ENCODE data around the gene PMF1.

The PMF1 gene

GRCh38 chr1:156241311-156241811 is 28.6 kb downstream of the PMF1 start:
- DNase-seq, result no peak

GRCh38 chr1:156241926-156242325 is 29.1 kb downstream of the PMF1 start, which contains the start of gene BGLAP:
TSS of gene BGLAP (plus strand) at chr1:156242184. CDS start at chr1:156242232, 48 bp downstream.
- no peak for DNase-seq

DNA sequence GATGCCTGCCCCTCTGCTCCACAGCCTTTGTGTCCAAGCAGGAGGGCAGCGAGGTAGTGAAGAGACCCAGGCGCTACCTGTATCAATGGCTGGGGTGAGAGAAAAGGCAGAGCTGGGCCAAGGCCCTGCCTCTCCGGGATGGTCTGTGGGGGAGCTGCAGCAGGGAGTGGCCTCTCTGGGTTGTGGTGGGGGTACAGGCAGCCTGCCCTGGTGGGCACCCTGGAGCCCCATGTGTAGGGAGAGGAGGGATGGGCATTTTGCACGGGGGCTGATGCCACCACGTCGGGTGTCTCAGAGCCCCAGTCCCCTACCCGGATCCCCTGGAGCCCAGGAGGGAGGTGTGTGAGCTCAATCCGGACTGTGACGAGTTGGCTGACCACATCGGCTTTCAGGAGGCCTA is 29.9 kb downstream of the PMF1 start:
- DNase-seq, result no peak

DNA sequence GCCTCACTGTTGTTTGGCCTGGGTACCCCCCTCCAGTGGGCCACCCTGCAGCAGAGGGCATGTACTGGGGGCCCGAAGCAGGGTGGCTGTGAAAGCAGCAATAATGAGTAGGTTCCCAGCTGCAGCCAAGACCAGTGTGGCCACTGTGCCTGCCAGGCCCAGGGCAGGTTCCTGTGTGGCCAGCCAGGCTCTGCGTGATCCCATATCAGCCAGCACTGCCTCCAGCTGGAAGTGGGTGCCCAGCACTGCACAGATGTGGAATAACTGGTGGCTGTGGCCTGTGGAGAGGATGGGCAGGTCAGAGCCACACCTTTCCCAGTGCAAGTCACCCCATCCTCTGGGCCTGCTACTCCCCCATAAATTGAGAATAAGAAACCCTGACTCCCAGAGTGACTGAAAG is 31.3 kb downstream of the PMF1 start:
- no peak for DNase-seq

DNA sequence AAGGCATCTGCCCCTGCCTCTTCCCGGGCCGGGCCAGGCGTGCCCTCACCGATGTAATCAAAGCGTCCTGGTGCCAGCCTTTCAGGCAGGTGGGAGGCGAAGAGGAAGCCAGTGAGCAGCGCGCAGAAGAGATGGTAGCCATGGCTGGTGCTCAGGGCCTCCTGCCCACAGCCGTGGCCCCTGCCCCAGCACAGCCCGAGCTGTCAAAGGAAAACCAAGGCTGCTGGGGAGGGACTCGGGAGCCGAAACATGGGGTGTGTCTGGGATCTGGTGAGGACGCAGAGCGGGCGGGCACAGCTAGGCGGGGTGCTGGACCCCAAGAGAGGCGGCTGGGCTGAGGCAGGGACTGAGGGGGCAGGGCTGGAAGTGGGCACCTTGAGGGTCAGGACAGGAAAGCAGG is 31.9 kb downstream of the PMF1 start:
- no peak for DNase-seq

- DNase-seq, result no peak
Observed at GRCh38 chr1:156245451-156246232, 32.8 kb downstream of the PMF1 start.

DNA sequence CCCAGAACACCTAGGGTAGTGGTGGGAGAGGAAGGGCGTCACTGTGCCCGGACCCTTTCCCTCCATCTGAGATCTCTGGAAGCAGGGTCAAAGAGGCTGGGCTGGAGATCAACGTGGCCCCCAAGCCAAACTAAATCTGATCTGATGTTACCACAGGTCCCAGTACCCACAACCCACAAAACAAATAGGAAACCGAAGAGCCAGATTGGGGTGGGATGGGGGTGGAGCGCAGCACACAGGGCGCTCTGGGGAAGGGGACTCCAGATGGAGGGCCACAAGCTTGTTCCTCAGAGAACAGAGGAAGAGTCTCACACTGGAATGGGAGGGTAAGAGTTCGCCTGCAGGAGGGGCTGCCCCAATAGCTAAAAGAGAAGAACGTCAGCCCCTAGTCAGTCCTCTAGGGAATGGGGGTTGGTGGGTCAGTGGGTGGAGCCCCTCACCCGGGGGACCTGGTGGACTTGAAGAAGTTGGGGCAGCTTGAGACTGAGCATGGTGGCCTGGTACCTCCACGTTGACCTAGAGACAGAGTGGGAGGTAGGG is 33.5 kb downstream of the PMF1 start:
- no peak for DNase-seq

GRCh38 chr1:156246781-156247459 is 34.1 kb downstream of the PMF1 start:
- DNase-seq, result no peak

DNA sequence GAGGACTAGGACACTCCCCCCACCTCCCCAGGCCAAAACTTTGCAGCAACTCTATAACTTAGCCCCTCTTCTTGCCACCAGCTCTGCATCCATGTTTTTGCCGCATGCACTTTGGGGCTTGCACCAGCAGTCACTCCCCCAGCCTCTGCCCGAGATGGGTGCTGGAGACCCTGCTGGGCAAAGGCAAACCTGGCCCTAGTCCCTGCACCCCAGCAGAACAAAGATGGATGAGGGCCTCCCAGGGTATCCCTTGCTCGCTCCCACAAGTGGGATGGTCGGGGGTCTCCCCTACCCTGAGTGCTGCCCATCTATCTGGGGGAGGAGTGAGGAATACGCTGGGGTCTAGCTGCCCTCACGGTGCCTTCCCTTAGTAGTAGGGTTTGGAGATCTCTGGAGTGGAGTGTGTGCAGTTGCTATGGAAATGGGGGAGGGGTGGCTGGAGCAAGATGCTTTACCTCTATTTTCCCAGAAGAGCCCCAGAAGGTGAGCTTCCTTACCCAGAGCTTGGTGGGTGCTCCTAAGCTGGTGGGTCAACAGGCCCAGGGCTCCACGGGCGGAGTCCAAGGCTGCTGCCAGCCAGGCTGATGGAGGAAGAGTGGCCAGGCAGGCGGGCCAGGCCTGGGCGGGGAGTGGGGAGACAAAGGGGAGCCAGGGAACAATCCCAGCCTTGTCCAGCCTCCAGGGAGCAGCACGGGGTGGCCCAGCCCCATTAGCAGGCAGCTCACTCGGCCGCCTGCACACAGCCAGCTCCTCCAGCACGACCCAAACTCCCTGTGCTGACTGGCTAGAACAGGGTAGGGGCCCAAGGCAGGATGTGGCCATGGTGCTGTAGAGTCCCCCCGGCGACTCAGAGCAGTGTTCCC is 34.9 kb downstream of the PMF1 start, which contains the start of gene PAQR6:
TSS of gene PAQR6 (minus strand) at position 597 of the 863 bp plus-strand sequence. CDS start 1,325 bp downstream, outside the sequence.
- no peak for DNase-seq

GRCh38 chr1:156248323-156248683 is 35.5 kb downstream of the PMF1 start:
- no peak for DNase-seq

DNA sequence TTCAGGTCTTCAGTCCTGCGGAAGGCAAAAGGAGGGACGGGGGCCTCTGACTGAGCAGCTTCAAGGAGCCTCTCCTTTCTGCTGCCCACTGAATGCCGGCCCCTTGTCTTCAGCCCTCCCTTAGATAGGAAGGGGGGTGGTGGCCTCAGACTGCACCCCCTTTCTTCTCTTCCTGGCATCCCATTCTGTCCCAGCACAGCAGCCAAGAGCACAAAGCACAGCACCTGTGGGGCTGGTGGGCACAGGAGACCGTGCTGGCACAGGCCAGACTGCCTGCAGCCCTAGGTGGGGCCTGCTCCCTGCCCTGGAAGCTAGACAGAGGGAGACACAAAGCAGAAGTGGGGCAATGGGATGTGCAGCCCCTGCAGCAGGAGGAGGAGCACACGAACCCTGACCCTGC is 36.8 kb downstream of the PMF1 start:
- DNase-seq, result no peak

DNA sequence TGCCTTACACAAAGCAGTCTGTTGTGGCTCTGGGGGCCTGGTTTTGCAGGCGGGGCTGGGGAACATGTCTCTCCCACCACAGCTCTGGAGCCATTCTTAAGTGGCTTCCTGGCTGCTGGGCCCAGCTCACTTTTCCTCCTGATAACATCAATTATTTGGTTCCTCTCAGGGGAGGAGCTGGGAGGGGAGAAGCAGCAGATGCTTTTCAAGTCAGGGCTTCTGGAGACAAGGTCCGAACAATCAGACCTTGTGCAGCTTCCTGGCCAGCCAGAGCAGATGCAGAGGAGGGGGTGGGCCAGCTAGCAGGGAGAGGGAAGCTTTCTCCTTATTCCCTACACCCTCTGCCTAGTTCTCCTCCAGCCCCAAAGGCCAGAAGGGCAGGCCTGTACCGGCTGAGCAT is 38.7 kb downstream of the PMF1 start:
- DNase-seq, result no peak

DNA sequence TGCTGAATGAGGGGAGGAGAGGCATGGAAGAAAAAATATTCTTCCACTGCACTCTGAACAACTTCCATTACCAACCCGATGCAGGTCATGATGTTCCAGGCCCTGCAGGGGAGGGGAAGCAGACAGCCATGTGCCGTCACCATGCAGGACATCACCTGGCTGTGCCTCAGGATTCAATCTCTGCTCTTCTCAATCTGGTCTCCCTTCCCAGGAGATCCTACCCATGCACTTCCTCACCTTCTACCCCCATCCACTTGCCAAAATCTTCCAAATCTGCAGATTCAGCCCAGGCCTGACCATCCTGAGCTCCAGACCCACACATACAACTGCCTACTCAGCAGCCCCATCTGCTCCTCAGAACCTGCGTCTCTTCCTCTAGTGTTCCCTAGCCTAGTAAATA is 40.8 kb downstream of the PMF1 start:
- no peak for DNase-seq

DNA sequence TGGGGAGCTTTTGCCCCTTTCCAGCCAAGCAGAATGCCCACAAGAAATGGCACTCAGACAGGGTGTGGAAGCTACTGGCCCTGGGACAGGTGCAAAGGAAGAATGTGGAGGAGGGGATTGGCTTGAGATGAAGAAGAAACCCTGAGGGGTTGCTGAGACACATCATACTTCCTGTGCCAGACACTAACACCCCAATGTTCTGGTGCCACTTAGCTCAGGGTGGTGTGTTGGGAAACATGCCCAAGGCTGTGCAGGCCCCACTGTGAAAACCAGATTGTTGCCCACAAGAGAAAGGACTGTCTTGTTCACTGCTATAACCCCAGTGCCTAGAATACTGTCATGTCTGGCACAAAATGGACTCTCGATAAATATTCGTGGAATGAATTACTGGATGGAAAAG is 44.9 kb downstream of the PMF1 start:
- DNase-seq, result no peak

GRCh38 chr1:156258859-156259258 is 46.1 kb downstream of the PMF1 start:
- DNase-seq, result no peak

GRCh38 chr1:156259805-156260204 is 47.0 kb downstream of the PMF1 start:
- no peak for DNase-seq

DNA sequence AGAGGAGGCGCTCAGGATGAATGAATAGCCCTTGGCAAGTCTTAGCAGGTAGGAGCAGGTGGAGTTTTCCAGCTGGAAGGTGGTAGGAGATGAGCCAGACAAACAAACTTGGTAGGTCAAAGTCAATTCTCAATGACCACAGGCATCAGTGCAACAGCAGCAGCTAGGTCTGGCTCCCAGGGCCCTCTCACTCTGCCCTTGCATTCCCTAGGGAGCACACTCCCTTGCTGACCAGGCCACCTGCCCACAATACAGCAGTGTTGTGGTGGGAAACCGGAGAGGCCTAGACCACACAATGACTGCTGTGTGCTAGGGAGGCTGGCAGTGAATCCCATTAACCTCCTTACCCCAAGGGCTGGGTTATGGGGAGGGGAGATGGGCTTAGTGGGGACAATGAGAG is 48.1 kb downstream of the PMF1 start:
- DNase-seq, result no peak

DNA sequence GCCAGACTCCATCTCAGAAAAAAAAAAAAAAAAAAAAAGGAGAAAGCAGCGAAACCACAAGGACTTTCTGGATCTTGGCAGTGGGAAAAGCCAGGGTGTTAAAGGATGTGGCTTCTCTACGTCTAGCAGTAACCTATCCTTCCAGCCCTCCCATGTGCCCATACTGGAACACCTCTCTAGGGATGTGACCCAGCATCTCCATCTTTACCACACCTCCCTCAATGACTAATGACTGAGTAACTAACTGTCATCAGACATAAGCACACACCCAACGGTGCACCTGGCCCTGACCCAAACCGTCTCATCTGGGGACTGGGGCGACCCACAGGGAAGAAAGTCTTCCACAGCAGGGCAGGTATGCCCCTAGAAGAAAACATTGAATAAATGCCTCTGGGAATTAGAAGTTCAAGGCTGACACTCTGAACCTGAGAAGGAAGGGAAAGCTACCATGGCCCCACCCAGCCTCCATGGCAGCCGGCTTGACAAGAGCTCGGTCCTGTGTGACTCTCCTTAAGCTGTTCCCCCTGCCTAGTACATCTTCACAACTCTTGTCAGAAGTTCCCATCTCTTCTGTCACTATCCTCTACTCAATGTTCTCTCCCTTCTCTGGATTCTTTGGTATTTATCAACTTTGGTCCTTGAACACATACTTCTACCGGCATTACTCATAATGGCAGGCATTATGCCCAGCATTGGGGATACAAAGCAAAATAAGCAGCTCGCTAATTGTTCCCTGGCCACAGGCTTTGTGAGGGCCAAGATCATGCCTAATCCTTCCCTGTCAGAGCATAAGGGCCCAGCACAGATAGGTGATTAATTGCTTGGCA is 49.9 kb downstream of the PMF1 start:
- DNase-seq, result no peak

DNA sequence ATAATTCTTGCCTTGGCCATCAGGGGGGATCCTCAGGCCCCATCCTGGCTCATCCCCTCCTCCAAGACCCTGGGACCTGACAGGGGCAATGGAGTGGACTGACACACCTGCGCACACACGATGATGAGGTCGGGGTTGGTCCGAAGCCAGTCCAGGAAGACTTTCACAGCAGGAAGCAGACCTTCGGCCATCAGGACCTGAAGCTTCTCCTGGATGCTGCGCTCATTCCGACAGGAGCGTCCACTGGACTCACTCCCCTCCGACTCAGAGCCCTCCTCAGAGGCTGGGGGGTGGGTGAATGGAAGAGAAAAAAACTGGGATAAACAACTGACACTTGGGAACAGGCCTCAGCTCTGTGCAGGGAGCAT is 50.5 kb downstream of the PMF1 start:
- DNase-seq, result no peak

DNA sequence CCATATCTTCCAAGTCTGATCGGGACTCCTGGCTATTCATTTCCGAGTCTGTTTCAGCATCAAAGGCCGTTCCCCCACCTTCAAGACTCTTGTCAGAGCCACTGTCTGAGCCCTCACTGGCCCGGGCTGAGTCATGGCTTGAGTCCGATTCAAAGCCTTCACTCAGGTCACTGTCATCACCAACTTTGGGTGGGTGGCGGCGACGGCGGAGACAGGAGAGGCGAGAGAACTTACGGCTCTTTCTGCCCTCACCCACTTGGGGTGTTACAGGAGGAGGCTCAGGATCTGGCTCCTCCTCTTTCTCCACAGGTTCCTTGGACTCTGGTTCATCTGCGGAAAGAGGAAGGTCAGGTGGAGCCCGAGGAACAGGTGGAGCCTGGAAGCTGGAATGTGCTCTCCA is 53.2 kb downstream of the PMF1 start:
- DNase-seq, result no peak

DNA sequence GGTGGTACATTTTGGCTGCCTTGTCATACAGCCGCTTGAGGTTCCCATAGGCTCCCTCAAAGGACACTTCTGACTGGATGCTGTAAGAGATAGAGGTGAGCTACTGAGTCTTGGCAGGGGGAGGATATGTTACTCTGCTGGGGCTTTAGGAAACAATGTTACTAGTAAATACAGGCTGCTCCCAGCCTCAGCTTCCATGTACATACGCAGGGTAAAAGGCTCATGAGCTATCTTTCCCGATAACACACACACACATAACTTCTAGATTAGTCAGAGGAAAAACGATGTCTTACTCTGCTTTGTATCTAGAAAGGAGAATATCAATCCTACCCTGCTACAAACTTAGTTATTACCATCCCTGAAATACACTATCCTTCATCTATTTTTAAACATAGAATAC is 55.5 kb downstream of the PMF1 start:
- no peak for DNase-seq

DNA sequence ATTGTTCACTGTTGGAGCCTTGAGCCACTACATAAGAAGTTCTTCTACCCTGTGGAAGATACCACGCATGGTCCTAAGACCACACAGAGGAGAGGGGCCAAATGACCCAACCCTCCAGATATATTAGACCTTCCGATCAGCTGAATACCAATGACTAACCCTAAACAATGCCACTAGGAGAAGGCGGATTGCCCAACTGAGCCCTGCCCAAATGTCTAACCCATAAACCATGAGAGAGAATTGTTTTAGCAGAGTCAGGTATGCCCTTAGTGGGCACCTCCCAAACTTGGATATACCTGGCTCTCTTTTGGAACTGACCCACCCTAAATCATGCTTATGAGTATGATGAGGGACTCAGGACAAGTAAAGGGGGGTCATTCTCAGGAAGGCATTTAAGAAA is 57.5 kb downstream of the PMF1 start:
- no peak for DNase-seq
